NCI-H146 treated with DMSO at 0.1 percent for 48 hours (cell line): Measurements from ENCODE around the gene MAGEB4.
"Not testable (repeated sequence)": the region's sequence is repeated elsewhere in the genome, so short reads cannot be mapped to it uniquely, and the experiment has no call there.

Source experiments
- DNase-seq: peaks from one replicate; lab custom pipeline; 2025; ENCODE audit not compliant: unreplicated experiment; lab: John Stamatoyannopoulos, UW

Gene MAGEB4, protein sequence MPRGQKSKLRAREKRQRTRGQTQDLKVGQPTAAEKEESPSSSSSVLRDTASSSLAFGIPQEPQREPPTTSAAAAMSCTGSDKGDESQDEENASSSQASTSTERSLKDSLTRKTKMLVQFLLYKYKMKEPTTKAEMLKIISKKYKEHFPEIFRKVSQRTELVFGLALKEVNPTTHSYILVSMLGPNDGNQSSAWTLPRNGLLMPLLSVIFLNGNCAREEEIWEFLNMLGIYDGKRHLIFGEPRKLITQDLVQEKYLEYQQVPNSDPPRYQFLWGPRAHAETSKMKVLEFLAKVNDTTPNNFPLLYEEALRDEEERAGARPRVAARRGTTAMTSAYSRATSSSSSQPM

DNA sequence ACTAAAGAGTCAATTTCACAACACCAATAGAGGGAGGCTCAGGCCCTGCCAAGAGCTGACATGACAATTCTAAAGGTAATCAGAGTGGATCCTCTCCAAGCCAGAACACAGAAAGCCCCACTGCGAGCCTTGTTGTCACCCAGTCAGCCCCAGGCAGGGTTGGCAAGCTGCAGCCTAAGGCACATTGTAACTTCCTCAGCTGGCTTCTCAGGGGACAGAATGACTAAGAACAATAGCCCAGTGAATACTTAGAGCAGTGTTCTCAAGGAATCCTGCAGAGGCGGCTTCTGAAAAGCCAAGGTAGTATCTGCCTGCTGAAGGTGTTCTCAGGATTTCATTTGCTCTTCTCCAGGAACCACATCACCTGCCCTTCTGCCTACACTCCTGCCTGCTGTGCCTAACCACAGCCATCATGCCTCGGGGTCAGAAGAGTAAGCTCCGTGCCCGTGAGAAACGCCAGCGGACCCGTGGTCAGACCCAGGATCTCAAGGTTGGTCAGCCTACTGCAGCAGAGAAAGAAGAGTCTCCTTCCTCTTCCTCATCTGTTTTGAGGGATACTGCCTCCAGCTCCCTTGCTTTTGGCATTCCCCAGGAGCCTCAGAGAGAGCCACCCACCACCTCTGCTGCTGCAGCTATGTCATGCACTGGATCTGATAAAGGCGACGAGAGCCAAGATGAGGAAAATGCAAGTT is at the start of gene MAGEB4:
TSS of gene MAGEB4 (plus strand) at position 277 of the 692 bp plus-strand sequence. CDS start at position 413, 136 bp downstream.
- DNase-seq = no peak

DNA sequence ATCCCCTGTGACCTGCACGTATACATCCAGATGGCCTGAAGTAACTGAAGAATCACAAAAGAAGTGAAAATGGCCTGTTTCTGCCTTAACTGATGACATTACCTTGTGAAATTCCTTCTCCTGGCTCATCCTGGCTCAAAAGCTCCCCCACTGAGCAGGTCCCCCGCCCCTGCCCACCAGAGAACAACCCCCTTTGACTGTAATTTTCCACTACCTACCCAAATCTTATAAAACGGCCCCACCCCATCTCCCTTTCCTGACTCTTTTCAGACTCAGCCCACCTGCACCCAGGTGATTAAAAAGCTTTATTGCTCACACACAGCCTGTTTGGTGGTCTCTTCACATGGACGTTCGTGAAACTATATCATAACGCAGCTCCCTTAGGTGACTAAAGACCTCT is 47.9 kb upstream of the MAGEB4 start:
- DNase-seq = not testable (repeated sequence)

DNA sequence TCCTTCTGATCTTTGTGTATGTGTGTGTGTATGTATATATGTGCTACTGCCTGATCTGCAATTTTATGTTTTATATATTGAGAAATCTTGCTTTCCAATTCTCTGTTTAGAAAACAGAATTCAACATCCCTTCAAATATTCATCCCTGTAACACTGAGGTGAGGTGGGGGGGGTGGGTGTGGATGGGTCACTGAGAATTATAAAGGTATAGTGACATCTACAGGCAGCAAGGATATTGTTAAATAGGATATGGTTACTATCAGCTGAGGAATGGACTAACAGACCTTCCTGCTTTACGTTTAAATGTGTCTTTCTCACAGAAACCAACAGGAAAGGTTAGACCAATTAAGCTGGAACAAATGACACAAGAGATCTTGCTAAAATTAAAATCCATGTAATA is 45.5 kb upstream of the MAGEB4 start:
- DNase-seq = no peak

DNA sequence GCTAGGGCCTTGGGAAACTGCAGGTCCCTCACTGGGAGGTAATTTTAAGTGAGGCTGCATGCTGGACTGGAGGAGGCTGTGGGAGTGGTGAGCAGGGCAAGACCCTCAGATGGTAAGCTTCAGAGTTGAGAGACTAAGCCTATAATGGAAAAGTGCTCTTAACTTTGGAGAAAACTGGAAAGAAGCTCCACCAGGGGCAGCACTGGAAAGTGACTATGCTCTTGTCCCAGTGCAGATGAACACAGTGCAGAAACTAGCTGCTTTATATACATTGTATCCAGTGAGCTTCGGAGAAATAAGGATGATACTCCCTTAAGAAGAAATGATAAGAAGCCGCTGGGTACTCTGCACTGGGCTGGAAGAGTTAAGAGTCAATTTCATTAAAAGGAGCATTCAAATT is 29.6 kb upstream of the MAGEB4 start:
- DNase-seq = no peak

DNA sequence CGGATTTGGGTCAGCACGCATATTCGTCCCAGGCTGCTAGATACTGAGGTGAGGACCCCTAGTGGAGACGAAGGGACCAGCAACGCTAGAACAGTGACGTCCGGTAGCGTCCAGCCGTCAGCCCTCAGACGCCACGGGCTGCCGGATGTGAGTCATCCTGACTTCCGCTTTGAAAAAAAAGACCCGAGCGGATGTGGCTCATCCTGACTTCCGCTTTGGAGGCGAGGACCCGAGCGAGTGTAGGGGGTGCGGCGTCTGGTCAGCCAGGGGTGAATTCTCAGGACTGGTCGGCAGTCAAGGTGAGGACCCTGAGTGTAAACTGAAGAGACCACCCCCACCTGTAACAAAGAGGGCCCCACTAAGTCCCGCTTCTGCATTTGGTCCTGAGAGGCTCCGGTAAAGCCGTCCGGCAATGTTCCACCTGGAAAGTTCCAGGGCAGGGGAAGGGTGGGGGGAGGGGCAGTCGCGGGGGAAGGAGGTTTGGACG is 26.4 kb upstream of the MAGEB4 start, which contains the start of gene MAGEB2:
TSS of gene MAGEB2 (plus strand) at position 207 of the 487 bp plus-strand sequence. CDS start 3,018 bp downstream, outside the sequence.
- peak; percentile 21 for DNase-seq

DNA sequence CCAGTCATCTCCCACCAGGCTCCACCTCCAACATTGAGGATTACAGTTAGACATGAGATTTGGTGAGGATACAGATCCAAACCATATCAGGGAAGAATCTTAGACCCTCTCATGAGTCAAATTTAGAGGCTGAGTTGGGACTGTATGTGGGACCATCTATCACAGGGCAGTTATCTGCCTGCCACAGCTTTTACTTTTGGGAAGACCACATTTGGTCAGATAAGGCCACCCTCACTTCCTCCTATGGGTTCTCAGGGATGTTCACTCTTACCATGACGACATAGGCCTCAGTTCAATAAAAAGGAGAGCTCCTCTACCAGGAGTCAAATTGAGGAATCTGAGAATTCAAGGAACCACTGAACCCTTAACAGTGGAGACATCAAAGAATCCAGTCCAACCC is 24.3 kb upstream of the MAGEB4 start:
- DNase-seq = no peak

DNA sequence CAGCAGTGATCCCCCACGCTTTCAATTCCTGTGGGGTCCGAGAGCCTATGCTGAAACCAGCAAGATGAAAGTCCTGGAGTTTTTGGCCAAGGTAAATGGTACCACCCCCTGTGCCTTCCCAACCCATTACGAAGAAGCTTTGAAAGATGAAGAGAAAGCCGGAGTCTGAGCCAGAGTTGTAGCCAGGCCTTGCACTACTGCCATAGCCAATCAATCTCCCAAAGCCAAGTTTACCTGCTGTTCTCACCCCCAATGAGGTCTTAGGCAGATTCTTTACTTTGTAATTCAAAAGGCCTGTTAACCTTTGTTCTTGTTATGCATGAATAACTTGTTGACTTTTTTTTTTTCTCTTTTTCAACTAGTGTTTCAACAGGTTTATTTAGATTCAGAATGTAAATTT is 22.4 kb upstream of the MAGEB4 start:
- DNase-seq = no peak

DNA sequence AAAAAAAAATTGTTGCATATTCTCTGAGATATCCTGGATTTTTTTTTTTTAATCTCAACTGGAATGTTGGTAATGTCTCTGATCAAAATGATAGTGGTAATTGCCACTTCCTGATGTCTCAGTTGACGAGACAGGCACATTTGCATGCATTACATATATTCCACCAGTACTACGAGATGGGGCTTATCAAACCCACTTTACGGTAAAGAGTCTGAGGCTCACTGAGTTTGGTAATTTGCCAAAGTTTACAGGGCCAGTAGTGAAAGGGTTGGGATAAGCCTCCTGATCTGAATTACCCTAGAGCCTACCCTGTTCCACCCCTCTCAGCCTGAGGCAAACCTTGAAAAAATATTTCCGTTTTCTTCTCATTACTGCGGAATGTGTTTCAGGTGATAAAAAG is 21.1 kb upstream of the MAGEB4 start:
- DNase-seq = no peak

DNA sequence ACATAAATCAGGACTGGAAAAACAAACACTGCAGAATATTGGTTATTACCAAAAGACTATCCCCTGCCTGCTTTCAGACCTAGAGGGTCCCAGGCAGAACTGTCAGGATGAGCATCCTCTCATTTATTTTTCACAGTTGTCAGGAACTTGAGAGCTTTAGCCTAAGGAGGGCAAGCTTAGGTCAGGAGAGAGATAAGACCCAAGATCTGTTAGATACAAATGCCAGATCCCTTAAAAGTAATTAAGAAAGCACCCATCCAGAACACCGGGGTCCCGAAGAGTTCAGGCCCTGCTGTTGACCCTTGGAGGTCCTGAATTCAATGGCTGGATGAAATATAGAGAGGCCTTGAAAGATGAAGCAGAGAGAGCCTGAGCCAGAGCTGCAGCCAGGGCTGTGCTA is 17.3 kb upstream of the MAGEB4 start:
- no peak for DNase-seq

DNA sequence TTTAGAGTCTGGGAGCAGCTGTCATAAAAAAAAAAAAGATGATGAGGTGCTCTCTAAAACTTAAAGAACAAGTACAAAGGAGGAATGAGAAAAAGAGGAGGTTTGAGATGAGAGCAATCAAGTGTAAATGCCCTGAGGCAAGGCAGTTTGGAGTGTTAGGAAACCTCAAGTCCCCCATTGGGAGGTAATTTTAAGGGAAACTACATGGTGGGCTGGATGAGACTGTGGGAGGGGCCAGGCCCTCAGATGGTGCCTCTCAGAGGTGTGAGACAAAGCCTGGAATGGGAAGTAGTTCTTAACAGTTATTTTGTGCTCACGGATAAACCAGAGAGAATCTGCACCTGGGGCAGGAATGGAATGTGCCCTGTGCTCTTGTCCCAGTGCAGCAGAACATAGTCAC is 13.3 kb upstream of the MAGEB4 start:
- DNase-seq = no peak

DNA sequence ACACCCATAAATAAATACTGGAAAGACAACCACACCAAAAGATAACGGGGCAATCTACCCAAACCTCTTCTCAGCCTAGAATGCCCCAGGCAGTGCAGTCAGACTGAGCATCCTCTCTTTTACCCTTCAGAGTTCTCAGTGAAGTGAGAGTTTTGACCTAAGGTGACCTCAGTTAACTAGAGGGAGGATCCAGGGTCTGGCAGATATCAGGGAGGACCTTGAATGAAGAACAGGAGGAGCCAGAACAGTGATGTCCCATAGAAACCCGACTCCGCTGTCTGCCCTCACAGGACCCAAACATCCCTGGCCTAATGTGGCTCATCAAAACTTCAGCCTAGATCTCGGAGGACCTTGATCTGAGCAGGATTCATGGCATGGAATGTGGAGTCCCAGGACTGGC is 11.4 kb upstream of the MAGEB4 start, which contains the start of gene MAGEB3:
TSS of gene MAGEB3 (plus strand) at position 263 of the 400 bp plus-strand sequence. CDS start 5,268 bp downstream, outside the sequence.
- DNase-seq = no peak

DNA sequence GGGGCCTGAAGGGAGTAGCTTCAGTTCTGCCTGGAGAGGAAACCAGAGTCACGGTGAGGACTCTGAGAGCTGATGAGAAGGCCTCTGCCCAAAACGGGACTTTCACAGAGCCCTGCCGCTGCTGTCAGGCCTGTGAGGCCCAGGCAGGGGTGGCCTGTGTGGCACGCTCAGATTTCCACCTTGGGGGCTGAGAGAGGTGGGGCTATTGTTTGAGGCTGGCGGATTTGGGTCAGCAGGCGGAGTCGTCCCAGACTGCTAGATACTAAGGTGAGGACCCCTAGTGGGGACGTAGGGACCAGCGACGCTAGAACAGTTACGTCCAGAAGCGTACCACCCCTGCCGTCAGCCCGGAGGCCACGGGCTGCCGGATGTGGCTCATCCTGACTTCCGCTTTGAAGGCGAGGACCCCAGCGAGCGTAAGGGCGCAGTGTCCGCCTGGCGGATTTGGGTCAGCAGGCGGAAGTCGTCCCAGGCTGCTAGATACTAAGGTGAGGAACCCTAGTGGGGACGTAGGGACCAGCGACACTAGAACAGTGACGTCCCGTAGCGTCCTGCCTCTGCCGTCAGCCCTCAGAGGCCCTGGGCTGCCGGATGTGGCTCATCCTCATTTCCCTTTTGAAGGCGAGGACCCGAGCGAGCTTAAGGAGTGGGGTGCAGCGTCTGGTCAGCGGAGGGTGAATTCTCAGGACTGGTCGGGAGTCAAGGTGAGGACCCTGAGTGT is 5.1 kb downstream of the MAGEB4 start, which contains the start of gene MAGEB1:
TSS of gene MAGEB1 (plus strand) at position 378 of the 721 bp plus-strand sequence. CDS start 3,348 bp downstream, outside the sequence.
- DNase-seq = peak; percentile 70

DNA sequence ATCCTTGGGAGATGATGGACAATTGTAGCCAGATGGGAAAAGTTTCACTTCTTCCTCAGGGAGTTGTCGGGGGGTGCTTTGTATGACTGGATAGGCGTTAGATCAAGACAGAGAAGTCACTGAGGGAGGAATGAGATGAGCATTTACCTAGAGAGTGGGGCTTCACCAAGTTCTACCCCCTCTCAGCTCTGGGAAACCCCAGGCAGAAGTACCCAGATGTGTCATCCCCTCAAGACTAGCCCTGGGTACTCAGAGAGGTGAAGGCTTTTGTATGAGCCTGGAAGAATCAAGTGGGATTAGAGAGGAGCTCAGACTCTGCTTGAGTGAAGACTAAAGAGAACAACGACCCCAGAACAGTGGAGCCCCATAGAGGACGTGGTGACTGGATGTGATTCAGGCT is 7.1 kb downstream of the MAGEB4 start:
- DNase-seq = no peak

DNA sequence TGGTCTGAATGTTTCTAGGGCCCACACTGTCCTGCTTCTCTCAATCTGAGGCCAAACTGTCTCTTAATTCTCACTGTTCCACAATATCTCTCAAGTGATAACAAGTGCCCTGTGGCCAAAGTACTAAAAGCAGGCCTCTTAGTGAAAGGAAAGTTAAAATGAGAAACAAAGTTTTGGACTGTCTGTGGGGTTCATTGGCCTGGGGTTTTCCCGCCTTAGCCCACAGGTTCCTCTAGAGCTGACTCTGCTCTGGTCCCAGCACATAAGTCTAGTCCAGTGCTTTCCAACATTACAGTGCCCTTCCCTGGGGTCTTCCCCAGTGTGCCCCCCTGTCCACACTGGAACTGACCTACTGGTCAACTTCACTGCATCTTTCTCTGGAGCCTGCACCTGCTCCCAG is 11.5 kb downstream of the MAGEB4 start:
- DNase-seq = no peak

DNA sequence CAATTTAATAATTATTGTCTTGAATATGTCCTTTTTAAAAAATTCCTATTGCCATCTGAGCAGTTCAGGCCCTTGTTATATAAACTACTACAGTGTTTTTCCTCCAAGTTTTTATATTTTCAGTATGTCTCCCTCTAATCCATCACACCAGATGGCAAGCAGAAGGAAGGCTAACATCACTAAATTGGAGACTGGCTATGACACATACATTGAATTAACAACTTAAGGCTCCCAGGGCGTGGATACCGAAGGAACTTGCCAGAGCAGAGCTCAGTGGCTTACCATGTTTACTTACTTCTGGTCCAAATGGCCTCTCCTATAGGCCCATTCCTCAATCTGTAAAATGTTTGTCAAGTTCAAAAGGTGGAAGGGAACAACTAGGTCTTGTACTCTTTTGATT is 18.1 kb downstream of the MAGEB4 start:
- DNase-seq = no peak

DNA sequence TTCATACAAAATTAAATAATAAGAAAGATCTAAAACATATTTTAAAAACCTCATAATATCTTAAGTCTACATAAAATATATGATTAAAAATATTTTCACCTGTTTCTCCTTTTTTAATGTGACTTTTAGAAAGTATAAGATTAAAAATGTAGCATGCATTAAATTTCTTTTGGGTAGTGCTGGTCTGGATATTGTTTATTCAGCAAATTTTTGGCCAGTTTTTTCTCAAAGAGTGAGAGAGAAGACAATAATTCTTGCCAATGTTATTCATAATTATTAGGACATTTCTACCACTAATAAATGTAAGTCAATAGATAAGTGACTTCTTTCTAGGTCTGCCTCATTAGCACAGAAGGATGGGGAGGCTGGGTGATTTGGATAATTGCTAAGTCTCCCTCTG is 19.2 kb downstream of the MAGEB4 start:
- DNase-seq = no peak

DNA sequence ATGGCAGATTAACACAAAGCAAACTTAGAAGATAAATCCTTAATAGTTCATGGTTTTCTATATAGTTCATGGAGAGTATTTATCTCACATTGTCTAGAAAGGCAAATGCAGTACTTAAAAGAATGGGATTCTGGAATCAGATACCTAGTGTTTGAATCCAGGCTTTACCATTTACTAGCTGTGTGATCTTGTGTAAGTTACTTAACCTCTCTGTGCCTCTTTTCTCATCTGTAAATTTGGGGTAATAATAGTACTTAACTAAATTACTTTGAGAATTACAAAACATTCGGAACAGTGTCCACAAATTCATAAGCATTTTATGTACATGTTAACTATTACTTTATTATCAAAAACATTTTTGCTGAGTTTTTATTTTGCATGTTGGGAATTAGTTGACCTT is 21.0 kb downstream of the MAGEB4 start:
- no peak for DNase-seq

DNA sequence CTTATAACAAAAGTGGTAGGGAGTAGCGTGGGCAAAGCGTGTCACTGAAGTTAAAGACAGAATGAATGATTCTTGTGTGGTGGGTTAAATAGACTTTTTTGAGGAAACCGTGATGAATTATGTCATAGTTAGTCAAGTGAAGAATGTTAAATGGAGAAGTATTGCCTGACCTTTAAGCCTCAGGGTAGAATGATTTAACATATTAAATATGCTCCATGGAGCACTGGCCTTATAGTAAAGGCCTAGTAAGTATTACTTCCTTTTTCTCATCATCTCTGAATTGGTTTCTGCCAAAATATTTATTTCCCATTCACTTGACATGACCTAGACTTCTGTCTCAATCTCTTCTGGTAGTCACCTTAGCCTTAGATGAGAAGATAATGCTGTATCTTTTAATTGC is 28.8 kb downstream of the MAGEB4 start:
- no peak for DNase-seq

DNA sequence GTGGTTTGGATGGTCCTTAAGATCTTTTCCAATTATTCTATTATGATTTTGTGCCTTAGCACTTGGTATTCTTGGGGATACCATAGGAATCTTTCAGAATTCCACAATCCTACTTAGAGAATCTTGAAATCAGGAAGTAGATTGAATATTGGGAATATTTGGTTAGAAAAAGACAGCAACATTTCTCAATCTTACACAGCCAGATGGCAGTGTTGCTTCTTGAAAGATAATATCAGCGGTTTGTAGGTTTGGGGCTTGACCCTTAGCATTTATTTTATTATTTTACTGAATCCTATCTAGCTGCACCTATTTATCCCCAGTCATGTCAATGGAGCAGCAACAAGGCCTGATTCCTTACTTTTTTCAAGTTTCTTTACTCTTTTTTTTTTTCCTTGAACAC is 33.7 kb downstream of the MAGEB4 start:
- no peak for DNase-seq

DNA sequence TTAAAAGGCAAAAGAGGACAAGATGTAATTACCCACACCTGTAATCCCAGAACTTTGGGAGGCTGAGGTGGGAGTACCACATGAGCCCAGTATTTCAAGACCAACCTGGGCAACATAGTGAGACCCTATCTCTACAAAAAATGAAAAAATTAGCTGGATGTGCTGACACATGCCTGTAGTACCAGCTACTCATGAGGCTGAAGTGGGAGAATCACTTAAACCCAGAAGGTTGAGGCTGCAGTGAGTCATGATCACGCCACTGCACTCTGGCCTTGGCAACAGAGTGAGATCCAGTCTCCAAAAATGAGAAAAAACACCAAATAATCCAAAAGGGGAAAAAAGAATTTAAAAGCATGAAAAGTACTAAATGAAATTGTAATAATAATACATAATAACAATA is 36.6 kb downstream of the MAGEB4 start:
- DNase-seq = no peak

DNA sequence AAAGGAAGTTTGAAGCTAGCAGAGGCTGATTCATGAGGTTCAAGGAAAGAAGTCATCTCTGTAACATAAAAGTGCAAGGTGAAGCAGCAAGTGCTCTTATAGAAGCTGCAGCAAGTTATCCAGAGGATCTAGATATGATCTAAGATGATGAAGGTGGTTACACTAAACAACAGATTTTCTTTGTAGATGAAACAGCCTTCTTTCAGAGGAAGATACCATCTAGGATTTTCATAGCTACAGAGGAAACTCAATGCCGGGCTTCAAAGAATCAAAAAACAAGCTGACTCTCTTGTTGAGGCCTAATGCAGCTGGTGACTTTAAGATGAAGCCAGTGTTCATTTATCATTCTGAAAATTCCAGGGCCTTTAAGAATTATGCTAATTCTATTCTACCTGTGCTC is 38.6 kb downstream of the MAGEB4 start:
- no peak for DNase-seq
